HEK293 (cell line): ENCODE data around the gene ABCA3.
A peak's percentile ranks its signal among the peaks of the same experiment; 100 is the strongest.
"Not testable (repeated sequence)": the region's sequence is repeated elsewhere in the genome, so short reads cannot be mapped to it uniquely, and the experiment has no call there.

Source experiments
- CTCF ChIA-PET: fragments of 350-600 bp; formaldehyde crosslinking; extraction: SDS; loops from one replicate; lab custom pipeline; 2021; ENCODE audit warnings: antibody characterized with exemption; lab: Yijun Ruan, JAX
- POLR2A ChIA-PET: fragments of 300-600 bp; formaldehyde crosslinking; extraction: SDS; loops from one replicate; lab custom pipeline; 2020; ENCODE audit warnings: antibody characterized with exemption, inconsistent platforms; lab: Yijun Ruan, JAX
- H3K27ac ChIP-seq: fragments of 200-500 bp; sonication (Bioruptor generic); 2 replicates; pipeline ENCODE4 v1.5.1; 2014; ENCODE audit warnings: low read depth, low read length, control low read depth, inconsistent platforms; ENCODE audit errors: extremely low read depth
- H3K36me3 ChIP-seq, 2 experiments: fragments of 200-500 bp in 1 of 2; sonication (Bioruptor generic) in 1 of 2; 1 replicate in 1 of 2; 2 replicates in 1 of 2; pipeline ENCODE4 v1.5.1; 2014 to 2017; ENCODE audit warnings: inconsistent platforms in 2 of 2, low read length in 2 of 2; ENCODE audit not compliant: control insufficient read depth in 2 of 2, insufficient read depth in 1 of 2
- H3K4me1 ChIP-seq: fragments of 200-500 bp; sonication (Bioruptor generic); 2 replicates; pipeline ENCODE4 v1.5.1; 2014; ENCODE audit warnings: mild to moderate bottlenecking, low read length, inconsistent platforms; ENCODE audit not compliant: control insufficient read depth, insufficient read depth
- H3K4me3 ChIP-seq: 2 replicates; pipeline ENCODE4 v1.5.1; 2011; ENCODE audit warnings: low read depth, mild to moderate bottlenecking, control low read depth, low read length, moderate library complexity
- H3K9me3 ChIP-seq: fragments of 200-500 bp; sonication (Bioruptor generic); 2 replicates; pipeline ENCODE4 v1.5.1; 2014; ENCODE audit warnings: low read depth, low read length, inconsistent platforms; ENCODE audit not compliant: control insufficient read depth, insufficient read depth
- EGR2 ChIP-seq: fragments of 450-650 bp; formaldehyde crosslinking; IDR thresholded peaks from 2 replicates; pipeline ENCODE4 v1.5.1; 2016; ENCODE audit warnings: low read depth, missing biosample characterization, missing genetic modification characterization
- KLF9 ChIP-seq: fragments of 450-650 bp; formaldehyde crosslinking; IDR thresholded peaks from 2 replicates; pipeline ENCODE4 v1.5.1; 2016; ENCODE audit warnings: missing biosample characterization, missing genetic modification characterization, low read depth
- REST ChIP-seq: fragments of 450-650 bp; formaldehyde crosslinking; IDR thresholded peaks from 2 replicates; pipeline ENCODE4 v1.5.1; 2016; ENCODE audit warnings: missing biosample characterization, missing genetic modification characterization
- ZBTB6 ChIP-seq: fragments of 450-650 bp; formaldehyde crosslinking; IDR thresholded peaks from 2 replicates; pipeline ENCODE4 v1.5.1; 2017; ENCODE audit warnings: missing biosample characterization, missing genetic modification characterization
- ZFHX2 ChIP-seq: fragments of 450-650 bp; formaldehyde crosslinking; conservative IDR thresholded peaks from 2 replicates; pipeline ENCODE4 v1.5.1; 2016; ENCODE audit warnings: missing biosample characterization, missing genetic modification characterization
- ZNF274 ChIP-seq, 2 experiments: fragments of 200-500 bp in 1 of 2; fragments of 450-650 bp in 1 of 2; sonication (Bioruptor generic) in 1 of 2; formaldehyde crosslinking in 1 of 2; IDR thresholded peaks; 2 replicates each; pipeline versions ENCODE4 v1.5.1 to v1.6.1; 2014 to 2016; ENCODE audit warnings: borderline replicate concordance in 1 of 2, inconsistent platforms in 1 of 2, low read length in 1 of 2, missing biosample characterization in 1 of 2, missing genetic modification characterization in 1 of 2
- ZNF341 ChIP-seq: fragments of 450-650 bp; formaldehyde crosslinking; IDR thresholded peaks from 2 replicates; pipeline ENCODE4; 2016; ENCODE audit warnings: low read depth, missing biosample characterization, missing genetic modification characterization

The ABCA3 gene

GRCh38 chr16:2267505-2267912 is 73.0 kb downstream of the ABCA3 start:
- peak overlapping the region; percentile 65 for H3K4me3 ChIP-seq
- H3K36me3 ChIP-seq: peaks cover 13 to 45% of the 10 kb centered on the region in 2 experiments
- H3K4me1 ChIP-seq, H3K9me3 ChIP-seq, CTCF ChIA-PET: not testable (repeated sequence)
- H3K27ac ChIP-seq: peak overlapping the region; percentile 98
- POLR2A ChIA-PET: interaction anchor here (2.3 kb wide), 1 partner anchor 16 kb away, joined by 10 read pairs; the partner anchor contains the start of gene ECI1
- 0 out of 2 replicates have a peak, but pooled peaks have one; percentile 57 for TF ChIP-seq ZNF341

GRCh38 chr16:2266887-2267286 is 73.6 kb downstream of the ABCA3 start:
- Histone ChIP-seq H3K36me3 (peaks cover 17 to 51% of the 10 kb centered on the region in 2 experiments), H3K4me3 (peak overlapping the region; percentile 65), H3K27ac (peak overlapping the region; percentile 98; the same call in 1 of the 2 replicates)
- peak; percentile 65 for TF ChIP-seq REST
- 0 out of 2 replicates have a peak, but pooled peaks have one; percentile 37 for TF ChIP-seq KLF9 (tag by site-specific recombination)
- POLR2A ChIA-PET: interaction anchor here (2.3 kb wide), 1 partner anchor 15 kb away, joined by 10 read pairs; the partner anchor contains the start of gene ECI1
- H3K9me3 ChIP-seq, CTCF ChIA-PET, H3K4me1 ChIP-seq: not testable (repeated sequence)

GRCh38 chr16:2263026-2263425 is 77.5 kb downstream of the ABCA3 start:
- H3K9me3 ChIP-seq, H3K4me3 ChIP-seq, H3K27ac ChIP-seq, H3K4me1 ChIP-seq: not testable (repeated sequence)
- peak; percentile 99 for TF ChIP-seq ZBTB6
- CTCF ChIA-PET: interaction anchor here (0.7 to 1.4 kb wide), 3 partner anchors 10 to 245 kb away, joined by 3 to 5 read pairs (median 4); no protein-coding TSS in a partner anchor
- POLR2A ChIA-PET: interaction anchor here (1.0 to 2.9 kb wide), 3 partner anchors 11 to 108 kb away, joined by 3 to 15 read pairs (median 5); partner anchors contain the start of genes ECI1, PGP and TRAF7
- peaks cover 48 to 90% of the 10 kb centered on the region in 2 experiments for H3K36me3 ChIP-seq

- Histone ChIP-seq H3K9me3 (no peaks in the 10 kb centered on the region), H3K36me3 (peaks cover 63 to 100% of the 10 kb centered on the region in 2 experiments), H3K4me3 (no peak overlapping the region), H3K27ac (no peak overlapping the region), H3K4me1 (0 out of 2 replicates have a peak, but pooled peaks cover 2% of the 10 kb centered on the region)
- POLR2A ChIA-PET: interaction anchor here (1.0 to 1.2 kb wide), 2 partner anchors 9 kb away, joined by 4 to 6 read pairs; partner anchors contain the start of gene ECI1
- TF ChIP-seq ZNF274 (IDR thresholded peaks at IDR 0.05; ENCODE audit: low read length): no peak
- TF ChIP-seq ZNF274 (tag by site-specific recombination; IDR thresholded peaks at IDR 0.05; ENCODE audit: borderline replicate concordance): no peak
- CTCF ChIA-PET: no interaction called here
Observed at GRCh38 chr16:2260250-2260649, 80.3 kb downstream of the ABCA3 start.

- H3K36me3 ChIP-seq: peaks cover 69 to 100% of the 10 kb centered on the region in 2 experiments
- H3K4me1 ChIP-seq, H3K27ac ChIP-seq, H3K9me3 ChIP-seq, H3K4me3 ChIP-seq: not testable (repeated sequence)
- ChIA-PET POLR2A (interaction anchor here (0.7 to 1.3 kb wide), 3 partner anchors 10 to 103 kb away, joined by 3 read pairs; partner anchors contain the start of gene TRAF7), CTCF (interaction anchor here (0.6 to 1.0 kb wide), 2 partner anchors 243 to 1806 kb away, joined by 3 to 4 read pairs; no protein-coding TSS in a partner anchor)
- peak; percentile 51 for TF ChIP-seq EGR2
- TF ChIP-seq ZFHX2 (tag by site-specific recombination): peak; percentile 50; the same call in 1 of the 2 replicates
Observed at GRCh38 chr16:2258530-2258929, 82.0 kb downstream of the ABCA3 start.
